Subcutaneous abdominal adipose tissue (tissue), 5 donors: Measurements from ENCODE around the gene KCTD15.

Experiments
- H3K27ac ChIP-seq: one replicate; pipeline ENCODE4 v1.7.0; 2013; ENCODE audit warnings: low read depth, mild to moderate bottlenecking, inconsistent platforms, low read length, moderate library complexity
- H3K27me3 ChIP-seq, 5 donors: one replicate each; pipeline ENCODE4 v1.7.0; 2013; ENCODE audit warnings: low read length in 5 of 5, inconsistent platforms in 1 of 5; ENCODE audit not compliant: control insufficient read depth in 5 of 5, insufficient read depth in 4 of 5
- H3K36me3 ChIP-seq, 5 donors: one replicate each; pipeline ENCODE4 v1.7.0; 2013; ENCODE audit warnings: low read length in 5 of 5; ENCODE audit not compliant: control insufficient read depth in 5 of 5, insufficient read depth in 5 of 5
- H3K4me1 ChIP-seq, 5 donors: one replicate each; pipeline ENCODE4 v1.7.0; 2013; ENCODE audit warnings: low read length in 5 of 5, mild to moderate bottlenecking in 3 of 5, moderate library complexity in 1 of 5; ENCODE audit not compliant: control insufficient read depth in 5 of 5, insufficient read depth in 5 of 5
- H3K4me3 ChIP-seq, 5 donors: one replicate each; pipeline ENCODE4 v1.7.0; 2013; ENCODE audit warnings: low read length in 5 of 5, low read depth in 1 of 5
- H3K9ac ChIP-seq, 5 donors: one replicate each; pipeline ENCODE4 v1.7.0; 2013; ENCODE audit warnings: low read length in 5 of 5, mild to moderate bottlenecking in 4 of 5, moderate library complexity in 3 of 5
- H3K9me3 ChIP-seq, 5 donors: one replicate each; pipeline ENCODE4 v1.7.0; 2013; ENCODE audit warnings: low read length in 5 of 5; ENCODE audit not compliant: control insufficient read depth in 5 of 5
- donor health status: healthy.
- donor health status: healthy.
- donor health status: healthy.
- donor health status: healthy.
- donor health status: healthy.

KCTD15 gene

DNA sequence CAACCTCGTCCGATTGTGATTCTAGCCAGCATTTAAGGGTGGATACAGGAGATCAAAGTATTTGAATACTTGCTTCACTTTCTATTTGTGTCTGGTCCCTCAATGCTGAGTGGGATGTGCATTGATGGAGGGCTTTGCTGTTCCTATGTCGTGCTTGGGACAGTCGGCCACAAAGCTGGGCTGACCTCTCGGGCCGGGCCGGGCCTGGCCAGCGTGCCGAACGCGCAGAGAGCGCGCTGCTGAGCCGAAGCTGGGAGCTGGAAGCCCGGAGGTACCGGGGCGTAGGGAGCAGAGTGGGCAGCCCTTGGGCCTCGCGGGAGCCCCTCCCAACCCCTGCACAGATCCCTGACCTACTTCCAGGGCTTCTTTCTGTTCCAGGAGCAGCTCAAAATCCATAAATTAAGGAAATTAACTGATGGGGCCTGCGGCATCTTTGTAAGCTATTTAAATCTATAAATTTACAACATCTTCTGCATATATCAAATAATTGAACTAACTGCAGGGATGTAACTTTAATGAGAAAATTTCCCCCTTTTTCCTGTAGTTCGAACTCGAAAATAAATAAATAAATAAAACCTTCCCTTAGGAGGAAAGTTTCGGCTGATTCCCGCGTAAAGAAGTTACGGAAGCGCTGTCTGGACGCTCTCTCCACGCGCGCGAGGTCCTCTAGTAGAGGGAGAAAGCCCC is 1.8 kb upstream of the KCTD15 start:
- Histone ChIP-seq H3K27me3 (peaks cover 7 to 30% (median 27%) of the 10 kb centered on the region in 5 donors), H3K4me1 (peaks cover 0 to 40% (median 26%) of the 10 kb centered on the region in 5 donors), H3K4me3 (peak overlapping the region; percentile 33 to 75 (median 66)), H3K36me3 (no peaks in the 10 kb centered on the region), H3K9me3 (no peaks in the 10 kb centered on the region), H3K27ac (peak overlapping the region; percentile 54), H3K9ac (peak overlapping the region in 2 of 5 donors; percentile 55 to 68)

DNA sequence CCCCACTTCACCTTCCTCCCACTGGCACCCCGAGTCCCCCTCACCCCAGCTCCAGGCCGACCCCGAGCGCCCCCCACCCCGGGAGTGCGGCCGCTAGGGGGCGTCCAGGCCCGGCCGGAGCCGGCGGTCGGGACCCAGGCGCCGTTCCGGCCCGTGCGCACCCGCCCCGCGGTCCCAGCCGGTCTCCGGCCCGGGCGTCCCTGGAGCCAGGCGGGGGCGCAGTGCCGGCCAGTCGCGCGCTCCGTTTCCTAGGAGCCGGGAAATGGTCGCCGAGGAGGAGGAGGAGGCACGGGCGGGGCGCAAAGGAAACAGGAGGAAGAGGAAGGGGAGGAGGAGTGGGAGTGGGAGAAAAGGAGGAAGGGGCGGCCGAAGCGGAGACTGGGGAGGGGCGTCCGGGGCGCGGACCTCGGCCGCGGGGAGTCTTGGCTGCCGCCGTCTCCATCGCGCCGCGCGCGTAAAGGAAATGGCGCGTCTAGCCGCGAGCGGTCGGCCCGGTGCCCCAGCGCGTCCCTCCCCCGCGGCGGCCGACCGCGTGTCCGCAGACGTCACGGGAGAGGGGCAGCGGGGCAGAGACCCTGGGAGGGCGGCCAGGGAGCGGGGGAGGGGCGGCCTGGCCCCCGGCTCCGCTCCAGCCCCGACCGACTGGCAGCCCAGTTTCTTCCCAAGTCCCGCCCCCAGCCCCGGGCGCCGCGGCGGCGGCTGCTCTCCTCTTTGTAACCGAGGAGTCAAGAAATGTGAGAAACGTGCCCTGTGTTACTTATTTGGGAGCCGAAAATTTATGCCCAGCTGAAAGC is 1.1 kb upstream of the KCTD15 start:
- peak overlapping the region; percentile 54 for H3K27ac ChIP-seq
- peaks cover 0 to 40% (median 26%) of the 10 kb centered on the region in 5 donors for H3K4me1 ChIP-seq
- peak overlapping the region; percentile 48 to 78 (median 72) for H3K4me3 ChIP-seq
- H3K27me3 ChIP-seq: peaks cover 7 to 30% (median 20%) of the 10 kb centered on the region in 5 donors
- H3K9ac ChIP-seq: peak overlapping the region in 4 of 5 donors; percentile 28 to 68 (median 48)
- H3K9me3 ChIP-seq: no peaks in the 10 kb centered on the region
- peaks cover 0 to 6% (median 0%) of the 10 kb centered on the region in 5 donors for H3K36me3 ChIP-seq

DNA sequence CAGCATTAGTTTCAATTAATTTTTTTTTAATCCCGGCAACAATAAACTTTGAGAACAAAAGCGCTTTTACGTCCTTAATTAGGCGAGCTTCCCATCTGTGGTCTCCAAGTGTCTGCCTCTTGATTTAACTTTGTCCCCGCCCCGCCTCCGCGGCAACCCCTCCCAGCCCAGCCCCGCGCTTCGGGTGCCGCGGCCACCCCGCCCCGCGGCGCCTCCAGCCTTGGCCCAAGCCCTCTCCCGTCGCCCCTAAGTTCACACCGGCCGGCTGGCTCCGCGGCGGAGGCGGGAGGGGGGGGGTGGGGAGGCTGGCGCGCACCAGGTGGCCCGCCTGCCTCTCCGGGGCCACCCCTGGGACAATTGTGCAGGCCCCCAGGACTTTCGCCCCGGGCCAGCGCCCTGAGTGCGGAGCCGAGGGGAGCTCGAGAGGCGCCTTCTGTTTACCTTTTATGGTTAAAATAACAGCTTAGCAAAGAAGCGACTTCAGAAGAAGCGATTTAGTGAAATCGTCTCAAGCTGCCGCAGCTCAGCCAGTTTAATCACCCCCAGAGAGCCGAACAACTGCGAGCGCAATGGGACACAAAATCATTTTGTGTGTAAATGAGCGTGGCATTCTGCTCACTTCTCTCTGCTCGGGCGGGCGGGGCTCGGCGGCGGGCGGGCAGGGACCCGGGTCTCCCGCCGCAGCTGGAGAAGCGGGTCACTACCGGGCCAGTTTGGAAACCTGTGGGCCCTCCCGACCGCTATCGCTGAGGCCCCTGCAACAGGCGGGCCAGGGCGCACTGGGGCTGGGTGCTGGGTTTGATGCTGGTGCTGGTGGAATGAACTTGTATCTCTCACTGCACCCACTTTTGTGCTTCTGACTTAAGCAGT is 1.4 kb downstream of the KCTD15 start:
- Histone ChIP-seq H3K27me3 (peaks cover 3 to 22% (median 5%) of the 10 kb centered on the region in 5 donors), H3K9me3 (no peaks in the 10 kb centered on the region), H3K4me1 (peaks cover 0 to 40% (median 28%) of the 10 kb centered on the region in 5 donors), H3K4me3 (peak overlapping the region in 4 of 5 donors; percentile 61 to 75 (median 70)), H3K9ac (peak overlapping the region in 1 of 5 donors; percentile 6), H3K36me3 (peaks cover 0 to 22% (median 7%) of the 10 kb centered on the region in 5 donors), H3K27ac (no peak overlapping the region)

DNA sequence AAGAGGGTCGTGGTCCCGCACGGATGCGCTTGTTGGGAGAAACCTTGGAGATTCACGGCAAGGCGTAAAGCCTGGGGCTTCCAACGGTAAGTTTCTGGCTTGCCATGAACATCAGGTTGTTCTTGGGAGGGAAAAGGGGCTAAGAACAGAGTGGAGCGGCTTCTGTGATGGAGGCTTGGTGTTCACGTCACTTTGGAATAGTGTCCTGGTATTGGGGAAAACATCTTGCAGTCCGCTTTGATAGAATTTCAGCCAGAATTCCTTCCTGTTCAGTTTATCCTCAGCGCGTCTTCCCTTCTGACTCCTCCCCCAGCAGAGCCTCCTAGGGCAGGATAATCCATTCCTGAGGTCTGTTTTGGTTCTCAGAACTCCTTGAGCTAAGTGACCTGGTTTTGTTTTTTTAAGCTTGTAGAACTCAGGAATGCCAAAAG is 2.0 kb downstream of the KCTD15 start:
- H3K9ac ChIP-seq: peak overlapping the region in 1 of 5 donors; percentile 6
- H3K4me1 ChIP-seq: peaks cover 0 to 40% (median 28%) of the 10 kb centered on the region in 5 donors

DNA sequence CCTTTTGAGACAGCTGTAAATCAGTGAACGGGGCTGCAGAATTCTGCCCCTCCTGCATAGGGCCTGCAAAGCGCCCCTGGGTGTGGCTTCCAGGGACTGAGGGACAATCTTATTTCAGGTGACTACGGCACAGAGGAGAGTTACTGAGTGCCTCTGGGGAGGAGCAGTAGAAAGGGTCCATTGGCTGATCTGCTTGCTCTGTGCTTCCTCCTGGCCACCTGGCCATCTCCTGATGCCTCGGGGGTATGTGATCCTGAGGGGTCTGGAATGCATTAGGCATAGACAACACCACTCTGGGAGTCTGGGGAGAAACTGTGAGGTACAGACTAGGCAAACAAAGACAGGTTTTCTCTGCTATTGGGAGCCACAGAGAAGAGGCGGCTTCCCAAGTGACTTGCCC is 2.8 kb downstream of the KCTD15 start:
- H3K9ac ChIP-seq: no peak overlapping the region
- H3K27ac ChIP-seq: no peak overlapping the region
- no peak overlapping the region for H3K4me3 ChIP-seq
- peaks cover 0 to 38% (median 27%) of the 10 kb centered on the region in 5 donors for H3K4me1 ChIP-seq
- H3K27me3 ChIP-seq: peaks cover 0 to 16% (median 2%) of the 10 kb centered on the region in 5 donors
- no peaks in the 10 kb centered on the region for H3K9me3 ChIP-seq
- peaks cover 0 to 28% (median 10%) of the 10 kb centered on the region in 5 donors for H3K36me3 ChIP-seq

More for the DNA sequence above, 2.0 kb downstream of the KCTD15 start:
- Histone ChIP-seq H3K4me3 (peak overlapping the region in 3 of 5 donors; percentile 57 to 75 (median 67)), H3K27ac (no peak overlapping the region), H3K36me3 (peaks cover 0 to 22% (median 8%) of the 10 kb centered on the region in 5 donors), H3K27me3 (peaks cover 0 to 18% (median 4%) of the 10 kb centered on the region in 5 donors), H3K9me3 (no peaks in the 10 kb centered on the region)

DNA sequence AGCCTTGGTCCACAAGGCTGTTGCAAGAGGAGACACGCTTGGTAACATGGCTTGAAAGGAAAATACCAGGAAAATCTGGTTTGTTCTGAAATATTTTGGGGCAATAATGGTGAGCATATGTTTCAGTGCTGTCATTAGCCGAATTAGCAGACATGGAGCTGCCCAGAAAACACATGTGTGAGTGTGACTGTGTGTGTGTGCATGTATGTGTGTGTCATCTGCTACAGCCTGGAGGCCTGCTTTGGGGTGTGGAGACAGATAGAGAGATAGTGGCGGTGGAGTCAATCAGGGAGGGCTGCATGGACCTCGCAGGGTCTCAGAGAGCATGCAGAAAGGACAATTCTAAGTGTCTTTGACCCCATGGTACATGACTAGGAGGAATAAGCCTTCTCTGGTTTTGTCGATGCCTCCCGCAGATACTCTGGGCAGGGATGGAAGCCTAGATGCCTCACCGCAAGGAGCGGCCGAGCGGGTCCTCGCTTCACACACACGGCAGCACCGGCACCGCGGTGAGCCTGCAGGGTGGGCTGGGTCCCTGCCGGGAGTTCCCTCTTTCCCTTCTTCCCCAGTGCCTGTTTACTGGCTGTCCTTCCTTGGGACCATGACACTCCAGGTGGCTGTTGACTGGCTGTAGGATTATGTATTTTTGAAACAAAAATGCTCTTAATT is 3.5 kb downstream of the KCTD15 start:
- Histone ChIP-seq H3K9me3 (no peaks in the 10 kb centered on the region), H3K9ac (no peak overlapping the region), H3K27me3 (peaks cover 0 to 12% (median 2%) of the 10 kb centered on the region in 5 donors), H3K4me3 (no peak overlapping the region), H3K4me1 (peaks cover 0 to 31% (median 21%) of the 10 kb centered on the region in 5 donors), H3K27ac (no peak overlapping the region), H3K36me3 (peaks cover 0 to 34% (median 13%) of the 10 kb centered on the region in 5 donors)

DNA sequence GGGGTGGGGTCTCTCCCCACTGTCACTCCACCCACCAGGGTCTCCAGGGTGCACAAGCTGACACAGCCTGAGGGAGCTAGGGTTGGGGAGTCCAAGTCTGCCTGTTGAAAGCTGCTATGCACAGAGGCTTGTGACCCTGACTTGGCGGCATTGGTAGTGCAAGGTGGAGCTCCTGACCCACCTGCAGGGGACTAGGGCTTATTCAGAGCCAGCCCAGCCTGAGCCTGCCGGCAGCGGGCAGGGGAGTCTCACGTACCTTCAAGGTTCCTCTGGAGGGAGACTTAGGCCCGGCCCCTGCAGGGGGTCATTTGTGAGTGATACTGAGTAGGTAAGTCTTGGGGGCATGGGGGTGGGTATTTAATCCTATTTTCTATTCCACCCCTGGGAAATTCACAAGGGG is 4.7 kb downstream of the KCTD15 start:
- H3K4me3 ChIP-seq: no peak overlapping the region
- H3K9ac ChIP-seq: no peak overlapping the region
- peaks cover 0 to 42% (median 13%) of the 10 kb centered on the region in 5 donors for H3K36me3 ChIP-seq
- no peaks in the 10 kb centered on the region for H3K9me3 ChIP-seq
- no peak overlapping the region for H3K27ac ChIP-seq
- peaks cover 0 to 12% (median 2%) of the 10 kb centered on the region in 5 donors for H3K27me3 ChIP-seq
- H3K4me1 ChIP-seq: peaks cover 0 to 30% (median 17%) of the 10 kb centered on the region in 5 donors

DNA sequence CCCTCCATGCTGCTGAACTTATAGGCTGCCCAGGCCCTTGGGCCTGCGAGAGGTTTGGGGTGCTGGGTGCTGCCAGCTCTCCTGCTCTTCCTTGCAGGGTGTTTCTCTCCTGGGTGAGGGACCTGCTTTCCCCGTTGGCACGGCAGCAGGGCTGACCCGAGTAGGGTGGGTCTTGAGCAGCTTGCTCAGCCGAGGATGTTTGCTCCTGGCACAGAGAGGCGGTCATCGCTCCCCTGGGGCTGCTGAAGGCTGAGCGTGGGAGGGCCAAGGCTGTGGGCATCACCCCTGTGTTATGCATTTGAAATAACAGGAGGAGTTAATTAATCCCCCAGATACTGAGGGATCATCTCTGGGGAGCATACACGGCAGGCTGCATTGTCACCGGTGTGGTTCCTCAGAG is 5.3 kb downstream of the KCTD15 start:
- H3K4me1 ChIP-seq: peaks cover 0 to 29% (median 13%) of the 10 kb centered on the region in 5 donors
- peaks cover 0 to 47% (median 18%) of the 10 kb centered on the region in 5 donors for H3K36me3 ChIP-seq
- peaks cover 0 to 12% (median 2%) of the 10 kb centered on the region in 5 donors for H3K27me3 ChIP-seq
- H3K27ac ChIP-seq: no peak overlapping the region
- no peak overlapping the region for H3K9ac ChIP-seq
- no peak overlapping the region for H3K4me3 ChIP-seq
- no peaks in the 10 kb centered on the region for H3K9me3 ChIP-seq

DNA sequence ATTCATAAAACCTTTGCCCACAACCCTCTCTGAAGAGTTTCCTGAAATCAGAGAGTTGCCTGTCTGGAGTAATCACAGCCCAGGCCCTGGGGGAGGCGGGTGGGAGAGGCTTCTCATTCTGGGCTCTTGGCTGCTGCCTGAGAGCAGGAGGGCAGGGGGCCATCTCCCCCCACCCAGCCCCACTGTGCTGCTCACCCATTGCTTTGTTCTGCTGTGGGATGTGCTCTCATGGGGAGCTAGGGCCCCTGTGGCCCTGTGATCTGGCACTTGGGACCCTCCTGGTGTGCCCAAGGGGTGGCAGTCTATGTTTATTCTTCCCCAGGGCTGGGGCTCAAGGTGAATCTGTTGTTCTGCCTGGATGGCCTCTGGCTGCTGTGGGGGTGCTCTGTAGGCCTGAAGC is 6.1 kb downstream of the KCTD15 start:
- no peaks in the 10 kb centered on the region for H3K9me3 ChIP-seq
- H3K36me3 ChIP-seq: peaks cover 0 to 49% (median 21%) of the 10 kb centered on the region in 5 donors
- H3K27ac ChIP-seq: no peak overlapping the region
- peaks cover 0 to 8% (median 2%) of the 10 kb centered on the region in 5 donors for H3K27me3 ChIP-seq
- no peak overlapping the region for H3K4me3 ChIP-seq
- H3K9ac ChIP-seq: no peak overlapping the region
- peaks cover 0 to 23% (median 5%) of the 10 kb centered on the region in 5 donors for H3K4me1 ChIP-seq
